Esophagus squamous epithelium (tissue), 4 donors: ENCODE results near the gene CMTR1.

Source experiments
- CTCF ChIP-seq, 6 experiments: fragments of 450-650 bp in 4 of 6; fragments of 200-600 bp in 2 of 6; sonication (generic) in 2 of 6; IDR thresholded peaks; one replicate each; pipeline ENCODE4 v1.5.1; 2016 to 2019; ENCODE audit warnings: antibody characterized with exemption in 6 of 6, mild to moderate bottlenecking in 4 of 6, moderate library complexity in 4 of 6
- POLR2A ChIP-seq, 4 donors: fragments of 450-650 bp; IDR thresholded peaks; one replicate each; pipeline ENCODE4 v1.6.1; 2017; ENCODE audit warnings: antibody characterized with exemption in 4 of 4, mild to moderate bottlenecking in 4 of 4, moderate library complexity in 3 of 4

- TF ChIP-seq POLR2A (IDR thresholded peaks at IDR 0.05), result no peak
- TF ChIP-seq CTCF (IDR thresholded peaks at IDR 0.05), result peak; percentile 71 to 91 (median 80)
These were observed 51.1 kb downstream of the CMTR1 start for GRCh38 chr6:37483917-37484785.
